DOHH2 (cell line): Measurements from ENCODE around the gene LGALS12.
"Not testable (repeated sequence)": the region's sequence is repeated elsewhere in the genome, so short reads cannot be mapped to it uniquely, and the experiment has no call there.

Experiments used
- H3F3A ChIP-seq: fragments of 200-600 bp; sonication (generic), shearing (Covaris generic); 2 replicates; pipeline ENCODE4 v1.6.0; 2016; ENCODE audit warnings: antibody characterized with exemption, mild to moderate bottlenecking; ENCODE audit not compliant: control insufficient read depth, insufficient read depth
- H3K27ac ChIP-seq: fragments of 200-600 bp; sonication (generic); 2 replicates; pipeline ENCODE4 v1.5.1; 2014; ENCODE audit warnings: low read depth, mild to moderate bottlenecking, low read length, moderate library complexity
- H3K27me3 ChIP-seq: fragments of 200-600 bp; sonication (generic); 2 replicates; pipeline ENCODE4 v1.6.1; 2014; ENCODE audit warnings: mild to moderate bottlenecking, low read length, mixed read lengths; ENCODE audit not compliant: control insufficient read depth
- H3K36me3 ChIP-seq: fragments of 200-600 bp; sonication (generic); 2 replicates; pipeline ENCODE4 v1.6.1; 2014; ENCODE audit warnings: mild to moderate bottlenecking, low read length, moderate library complexity, mixed read lengths; ENCODE audit not compliant: control insufficient read depth
- H3K4me1 ChIP-seq: fragments of 200-600 bp; sonication (generic); 2 replicates; pipeline ENCODE4 v1.6.1; 2014; ENCODE audit warnings: mild to moderate bottlenecking, low read length, mixed read lengths; ENCODE audit not compliant: control insufficient read depth
- H3K4me2 ChIP-seq: fragments of 200-600 bp; sonication (generic); 2 replicates; pipeline ENCODE4 v1.6.0; 2014; ENCODE audit warnings: mild to moderate bottlenecking, low read length, moderate library complexity
- H3K4me3 ChIP-seq: fragments of 200-600 bp; sonication (generic); 2 replicates; pipeline ENCODE4 v1.5.1; 2014; ENCODE audit warnings: mild to moderate bottlenecking, low read length, mixed read lengths
- H3K79me2 ChIP-seq: fragments of 200-600 bp; sonication (generic); 2 replicates; pipeline ENCODE4 v1.6.1; 2014; ENCODE audit warnings: mild to moderate bottlenecking, low read length, mixed read lengths; ENCODE audit not compliant: control insufficient read depth
- H3K9me2 ChIP-seq: fragments of 200-600 bp; sonication (generic); replicated peaks from 2 replicates; pipeline ENCODE4 v1.6.1; 2014; ENCODE audit warnings: mild to moderate bottlenecking, low read length, mixed read lengths; ENCODE audit not compliant: control insufficient read depth
- H3K9me3 ChIP-seq: fragments of 200-600 bp; sonication (generic); 2 replicates; pipeline ENCODE4 v1.6.1; 2014; ENCODE audit warnings: antibody characterized with exemption, low read length, mixed read lengths; ENCODE audit not compliant: control insufficient read depth, insufficient read depth
- H4K20me1 ChIP-seq: fragments of 200-600 bp; sonication (generic); 2 replicates; pipeline ENCODE4 v1.6.0; 2014; ENCODE audit warnings: low read depth, mild to moderate bottlenecking, antibody characterized with exemption, low read length, moderate library complexity; ENCODE audit not compliant: control insufficient read depth, insufficient read depth
- EZH2phosphoT487 ChIP-seq: fragments of 200-600 bp; sonication (generic); IDR thresholded peaks from 2 replicates; pipeline ENCODE4 v1.6.1; 2017; ENCODE audit warnings: borderline replicate concordance, mild to moderate bottlenecking, antibody characterized with exemption, low read length, moderate library complexity, mixed read lengths
- TF ChIP-seq, protein P1 (sequence below): fragments of 200-600 bp; sonication (generic); IDR thresholded peaks from one replicate; pipeline ENCODE4 v1.5.1; 2014; ENCODE audit warnings: antibody characterized with exemption, mild to moderate bottlenecking, low read depth, low read length; ENCODE audit not compliant: poor library complexity, severe bottlenecking

Gene LGALS12

DNA sequence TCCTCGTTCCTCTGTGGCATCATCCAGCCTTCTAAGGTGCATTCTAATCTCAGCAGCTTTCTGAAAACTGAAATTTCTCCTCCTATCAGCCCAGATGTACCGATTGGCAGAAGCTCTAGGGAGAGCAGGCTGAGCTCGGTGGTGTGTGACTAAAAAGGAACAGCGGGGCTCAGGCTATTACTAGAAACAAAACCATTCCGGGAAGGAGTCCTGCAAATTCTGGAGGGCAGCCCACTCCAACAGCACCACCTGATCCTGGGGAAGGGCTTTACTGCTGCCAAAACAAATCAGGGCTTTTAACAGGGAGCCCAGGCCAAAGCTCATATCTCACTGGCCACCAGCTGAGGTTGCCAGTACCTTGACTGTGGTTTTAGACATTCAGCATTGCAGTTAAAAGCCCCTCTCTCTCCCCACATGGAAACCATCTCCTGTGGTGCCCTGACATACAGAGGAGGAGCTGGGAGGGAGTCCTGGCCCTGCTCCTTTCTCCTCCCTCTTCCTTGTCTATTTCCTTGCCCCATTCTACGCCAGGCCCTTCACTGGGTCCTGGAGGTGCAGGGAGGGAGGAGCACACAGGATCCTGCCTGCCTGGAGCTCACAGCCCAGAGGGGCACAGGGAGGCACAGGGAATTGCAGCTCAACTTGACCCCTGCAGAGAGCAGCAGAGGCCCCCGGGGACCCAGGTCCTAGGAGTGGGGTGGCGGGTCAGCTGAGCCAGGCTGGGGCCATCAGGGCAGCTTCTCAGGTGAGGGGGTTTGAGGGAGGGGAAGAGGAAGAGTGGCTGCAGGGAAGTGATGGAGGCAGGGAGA lies 31.6 kb downstream of the LGALS12 start:
- TF ChIP-seq, protein P1, sequence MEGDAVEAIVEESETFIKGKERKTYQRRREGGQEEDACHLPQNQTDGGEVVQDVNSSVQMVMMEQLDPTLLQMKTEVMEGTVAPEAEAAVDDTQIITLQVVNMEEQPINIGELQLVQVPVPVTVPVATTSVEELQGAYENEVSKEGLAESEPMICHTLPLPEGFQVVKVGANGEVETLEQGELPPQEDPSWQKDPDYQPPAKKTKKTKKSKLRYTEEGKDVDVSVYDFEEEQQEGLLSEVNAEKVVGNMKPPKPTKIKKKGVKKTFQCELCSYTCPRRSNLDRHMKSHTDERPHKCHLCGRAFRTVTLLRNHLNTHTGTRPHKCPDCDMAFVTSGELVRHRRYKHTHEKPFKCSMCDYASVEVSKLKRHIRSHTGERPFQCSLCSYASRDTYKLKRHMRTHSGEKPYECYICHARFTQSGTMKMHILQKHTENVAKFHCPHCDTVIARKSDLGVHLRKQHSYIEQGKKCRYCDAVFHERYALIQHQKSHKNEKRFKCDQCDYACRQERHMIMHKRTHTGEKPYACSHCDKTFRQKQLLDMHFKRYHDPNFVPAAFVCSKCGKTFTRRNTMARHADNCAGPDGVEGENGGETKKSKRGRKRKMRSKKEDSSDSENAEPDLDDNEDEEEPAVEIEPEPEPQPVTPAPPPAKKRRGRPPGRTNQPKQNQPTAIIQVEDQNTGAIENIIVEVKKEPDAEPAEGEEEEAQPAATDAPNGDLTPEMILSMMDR = no peak
- no peak for TF ChIP-seq EZH2phosphoT487
- H4K20me1 ChIP-seq = no peaks in the 10 kb centered on the region
- peaks cover 9% of the 10 kb centered on the region for H3K4me1 ChIP-seq
- H3K9me2 ChIP-seq = no peaks in the 10 kb centered on the region
- H3F3A ChIP-seq = no peaks in the 10 kb centered on the region
- no peaks in the 10 kb centered on the region for H3K36me3 ChIP-seq
- H3K9me3 ChIP-seq = no peaks in the 10 kb centered on the region
- no peak overlapping the region for H3K4me3 ChIP-seq
- no peaks in the 10 kb centered on the region for H3K79me2 ChIP-seq
- H3K27ac ChIP-seq = no peak overlapping the region
- 0 out of 2 replicates have a peak, but pooled peaks cover 7% of the 10 kb centered on the region for H3K27me3 ChIP-seq
- peak overlapping the region; percentile 50 for H3K4me2 ChIP-seq

DNA sequence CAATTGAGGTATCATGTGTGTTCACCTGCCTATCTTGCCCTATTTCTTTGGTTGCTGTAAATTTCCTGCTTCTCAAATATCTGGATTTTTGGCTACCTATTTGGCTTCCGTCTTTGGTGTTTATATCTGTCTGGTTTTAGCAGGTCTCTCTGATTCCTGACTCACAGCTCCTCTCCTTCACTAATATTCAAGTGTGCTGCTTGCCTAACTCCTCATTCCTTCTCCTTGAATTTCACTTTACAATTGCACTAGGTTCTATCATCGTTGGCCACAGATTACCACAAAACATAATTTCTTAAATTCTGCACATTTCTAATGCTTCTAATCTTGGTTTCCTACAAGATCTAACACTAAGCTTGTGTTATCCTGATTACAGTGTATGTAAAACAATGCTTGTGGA lies 36.6 kb downstream of the LGALS12 start:
- not testable (repeated sequence) for H3K79me2 ChIP-seq, H4K20me1 ChIP-seq, H3K9me3 ChIP-seq, H3K9me2 ChIP-seq, H3K4me1 ChIP-seq, H3K27ac ChIP-seq, H3K4me2 ChIP-seq, H3K4me3 ChIP-seq, H3K27me3 ChIP-seq, H3K36me3 ChIP-seq, H3F3A ChIP-seq

- Histone ChIP-seq H3K4me3 (no peak overlapping the region), H3K9me2 (no peaks in the 10 kb centered on the region), H3K79me2 (no peaks in the 10 kb centered on the region), H3K36me3 (no peaks in the 10 kb centered on the region), H3K4me2 (no peak overlapping the region), H4K20me1 (no peaks in the 10 kb centered on the region), H3K9me3 (no peaks in the 10 kb centered on the region), H3K4me1 (0 out of 2 replicates have a peak, but pooled peaks cover 2% of the 10 kb centered on the region), H3F3A (no peaks in the 10 kb centered on the region), H3K27ac (no peak overlapping the region), H3K27me3 (peaks cover 3% of the 10 kb centered on the region; the same call in 1 of the 2 replicates)
- TF ChIP-seq, protein P1 = no peak
- no peak for TF ChIP-seq EZH2phosphoT487
Measured at GRCh38 chr11:63543711-63544110, 37.8 kb downstream of the LGALS12 start.

DNA sequence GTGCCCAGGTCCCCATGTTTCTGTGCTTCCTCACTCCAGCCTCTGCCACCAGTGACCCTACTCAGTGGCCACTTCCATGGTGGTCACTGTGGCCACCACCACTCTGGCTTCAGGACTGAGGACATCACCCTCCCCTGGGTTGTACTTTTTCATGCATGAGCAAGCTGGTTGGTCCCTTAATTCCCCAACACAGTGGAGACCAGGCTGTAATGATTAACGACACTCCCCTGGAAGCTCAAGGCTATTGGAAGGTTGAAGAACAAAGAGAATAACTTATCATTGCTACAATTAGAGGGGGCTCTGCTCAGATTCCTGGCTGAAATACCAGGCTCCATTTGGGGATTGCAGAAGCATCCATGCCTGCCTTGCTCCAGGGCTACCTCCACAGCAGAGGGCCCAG lies 41.2 kb downstream of the LGALS12 start:
- no peak overlapping the region for H3K4me2 ChIP-seq
- TF ChIP-seq EZH2phosphoT487 = no peak
- TF ChIP-seq, protein P1 = no peak
- 0 out of 2 replicates have a peak, but pooled peaks cover 2% of the 10 kb centered on the region for H3K4me1 ChIP-seq
- H3K27me3 ChIP-seq = peaks cover 3% of the 10 kb centered on the region; the same call in 1 of the 2 replicates
- no peak overlapping the region for H3K27ac ChIP-seq
- no peaks in the 10 kb centered on the region for H3K9me3 ChIP-seq
- no peaks in the 10 kb centered on the region for H3K36me3 ChIP-seq
- no peak overlapping the region for H3K4me3 ChIP-seq
- H3K79me2 ChIP-seq = no peaks in the 10 kb centered on the region
- H3K9me2 ChIP-seq = no peaks in the 10 kb centered on the region
- H3F3A ChIP-seq = no peaks in the 10 kb centered on the region
- no peaks in the 10 kb centered on the region for H4K20me1 ChIP-seq
